ENCODE results near the gene KCTD20.

The KCTD20 gene

DNA sequence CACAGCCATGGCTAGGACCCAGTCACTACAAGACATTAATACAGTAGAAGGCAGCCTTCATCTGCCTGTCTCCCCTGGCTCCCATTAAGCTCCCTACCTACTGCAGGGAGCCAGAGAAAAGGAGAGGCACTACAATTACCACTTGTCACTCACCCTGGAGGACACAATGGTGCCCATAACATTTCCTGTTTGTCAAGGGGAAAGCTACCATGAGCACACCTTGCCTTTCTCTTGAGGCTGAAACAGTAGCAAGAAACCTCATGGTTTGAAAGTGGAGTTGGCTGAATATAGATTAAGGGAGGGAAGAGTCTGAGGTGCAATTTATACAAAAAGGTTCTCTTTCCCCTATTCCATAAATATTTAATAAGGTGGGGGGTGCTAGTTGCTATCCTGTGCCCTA lies 76.6 kb downstream of the KCTD20 start:
- DNase-seq (ENCODE audit: insufficient read length, low spot score) (no peak), FAIRE-seq (no peak)
- no peak for TF ChIP-seq POLR2A (IDR thresholded peaks at IDR 0.05; ENCODE audit: low read depth, low read length)

DNA sequence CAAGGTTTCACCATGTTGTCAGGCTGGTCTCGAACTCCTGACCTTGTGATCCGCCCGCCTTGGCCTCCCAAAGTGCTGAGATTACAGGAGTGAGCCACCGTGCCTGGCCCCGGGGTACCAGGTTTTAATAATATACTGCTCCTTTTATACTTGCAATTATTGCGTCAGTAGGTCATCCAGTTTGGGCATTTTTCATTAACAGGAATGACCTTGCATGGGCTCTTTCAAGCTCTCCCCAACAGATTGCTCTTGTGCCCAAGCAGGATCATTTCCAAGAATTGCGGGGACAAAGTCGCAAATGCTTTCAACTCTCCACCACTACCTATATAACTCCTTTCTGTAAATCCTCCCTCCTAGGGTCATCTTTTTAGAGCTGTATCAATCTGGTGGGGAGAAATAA lies 80.7 kb downstream of the KCTD20 start:
- FAIRE-seq: no peak
- TF ChIP-seq POLR2A (IDR thresholded peaks at IDR 0.05; ENCODE audit: low read depth, low read length): no peak
- DNase-seq (ENCODE audit: insufficient read length, low spot score): no peak

DNA sequence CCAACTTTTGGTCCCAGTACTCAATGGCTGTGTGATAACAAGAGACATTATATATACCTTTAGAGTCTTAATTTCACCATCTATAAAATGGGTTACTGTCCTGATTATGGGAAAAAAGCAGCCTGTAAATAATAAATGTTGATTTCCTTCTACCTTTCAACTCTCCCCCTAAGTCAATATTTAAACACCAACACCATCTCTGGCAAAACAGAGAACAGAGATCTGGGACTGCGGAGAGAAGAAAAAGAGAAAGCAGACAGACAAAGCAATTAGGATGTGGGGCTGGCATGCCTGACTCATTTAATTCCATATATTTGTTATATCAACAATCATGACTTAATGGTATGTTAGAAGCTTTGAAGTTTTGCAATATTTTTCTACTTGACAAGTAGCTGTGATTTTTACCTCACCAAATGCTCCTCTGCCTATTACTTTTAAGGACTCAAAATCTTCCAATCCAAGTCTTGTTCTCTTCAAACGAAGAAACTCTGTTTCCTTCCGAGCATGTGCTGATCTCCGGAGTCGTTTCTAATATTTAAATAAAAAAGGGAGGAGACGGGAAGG lies 81.2 kb downstream of the KCTD20 start:
- no peak for TF ChIP-seq POLR2A (IDR thresholded peaks at IDR 0.05; ENCODE audit: low read depth, low read length)
- no peak for DNase-seq (ENCODE audit: insufficient read length, low spot score)
- no peak for FAIRE-seq

DNA sequence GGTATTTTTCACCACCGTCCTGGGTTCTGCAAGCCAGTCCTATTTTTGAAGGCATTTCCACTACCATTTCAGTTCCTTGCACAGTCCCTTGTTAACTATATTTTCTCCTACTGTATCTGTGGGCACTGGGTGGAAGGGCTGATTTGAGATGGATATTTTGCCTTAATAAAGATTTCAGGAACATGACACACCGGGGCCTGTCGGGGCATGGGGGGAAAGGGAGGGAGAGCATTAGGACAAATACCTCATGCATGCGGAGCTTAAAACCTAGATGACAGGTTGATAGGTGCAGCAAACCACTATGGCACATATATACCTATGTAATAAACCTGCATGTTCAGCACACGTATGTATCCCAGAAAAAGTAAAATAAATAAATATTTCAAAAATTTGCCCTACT lies 82.1 kb downstream of the KCTD20 start:
- no peak for DNase-seq (ENCODE audit: insufficient read length, low spot score)
- FAIRE-seq: no peak
- no peak for TF ChIP-seq POLR2A (IDR thresholded peaks at IDR 0.05; ENCODE audit: low read depth, low read length)

DNA sequence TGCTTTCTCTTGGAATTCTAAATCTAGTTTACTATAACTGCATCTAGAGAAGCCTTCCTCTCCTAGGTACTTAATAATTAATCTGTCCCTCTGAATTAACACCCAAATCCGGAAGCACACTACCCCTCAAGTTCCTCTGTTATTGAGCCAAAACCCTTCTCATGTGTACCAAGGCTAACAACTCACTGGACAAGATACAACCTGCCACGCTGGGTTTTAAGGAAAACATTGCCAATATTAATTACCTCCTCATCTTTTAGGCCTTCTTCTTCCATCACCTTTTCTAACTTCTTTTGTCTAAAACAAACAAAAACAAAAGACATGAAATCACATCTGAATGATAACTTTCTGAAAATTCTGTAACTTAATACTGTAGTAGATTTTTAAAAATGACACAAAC lies 82.5 kb downstream of the KCTD20 start:
- DNase-seq (ENCODE audit: insufficient read length, low spot score) (no peak), FAIRE-seq (no peak)
- no peak for TF ChIP-seq POLR2A (IDR thresholded peaks at IDR 0.05; ENCODE audit: low read depth, low read length)

DNA sequence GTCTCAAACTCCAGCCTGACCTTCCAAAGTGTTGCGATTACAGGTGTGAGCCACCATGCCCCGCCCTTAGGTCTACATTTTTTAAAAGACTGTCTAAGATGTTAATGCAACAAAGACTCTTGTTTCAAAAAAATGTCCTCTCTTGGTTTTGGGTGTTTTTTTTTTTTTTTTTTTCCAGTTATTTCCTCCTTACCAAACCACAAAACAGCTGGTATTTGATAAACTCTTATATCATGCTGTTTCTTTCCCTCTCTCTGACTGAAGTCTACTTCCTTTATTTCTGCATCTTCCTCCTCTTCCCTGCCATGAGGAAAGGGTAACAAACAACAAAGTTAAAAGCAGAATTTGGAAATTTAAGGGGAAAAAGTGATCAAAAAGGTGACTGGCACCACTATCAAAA lies 83.3 kb downstream of the KCTD20 start:
- no peak for FAIRE-seq
- no peak for TF ChIP-seq POLR2A (IDR thresholded peaks at IDR 0.05; ENCODE audit: low read depth, low read length)
- no peak for DNase-seq (ENCODE audit: insufficient read length, low spot score)

DNA sequence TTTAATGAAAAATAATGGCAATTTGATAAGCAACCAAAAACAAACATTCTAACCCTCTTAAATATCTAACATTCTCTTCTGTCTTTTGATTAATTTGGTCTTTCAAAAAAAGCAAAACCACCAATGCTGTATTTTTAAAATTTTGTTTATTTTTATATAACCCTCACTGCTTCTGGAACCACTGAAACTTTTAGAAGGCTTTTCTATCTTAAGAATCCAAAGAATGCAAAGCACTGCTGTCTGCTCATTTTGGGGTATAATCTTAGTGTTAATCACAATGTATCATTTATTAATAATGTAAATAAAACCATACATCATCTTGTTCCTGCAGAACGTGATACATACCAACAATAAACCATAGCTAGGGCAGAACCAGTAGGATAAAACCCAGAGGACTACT lies 90.5 kb downstream of the KCTD20 start:
- no peak for TF ChIP-seq POLR2A (IDR thresholded peaks at IDR 0.05; ENCODE audit: low read depth, low read length)
- no peak for FAIRE-seq
- DNase-seq (ENCODE audit: insufficient read length, low spot score): no peak

DNA sequence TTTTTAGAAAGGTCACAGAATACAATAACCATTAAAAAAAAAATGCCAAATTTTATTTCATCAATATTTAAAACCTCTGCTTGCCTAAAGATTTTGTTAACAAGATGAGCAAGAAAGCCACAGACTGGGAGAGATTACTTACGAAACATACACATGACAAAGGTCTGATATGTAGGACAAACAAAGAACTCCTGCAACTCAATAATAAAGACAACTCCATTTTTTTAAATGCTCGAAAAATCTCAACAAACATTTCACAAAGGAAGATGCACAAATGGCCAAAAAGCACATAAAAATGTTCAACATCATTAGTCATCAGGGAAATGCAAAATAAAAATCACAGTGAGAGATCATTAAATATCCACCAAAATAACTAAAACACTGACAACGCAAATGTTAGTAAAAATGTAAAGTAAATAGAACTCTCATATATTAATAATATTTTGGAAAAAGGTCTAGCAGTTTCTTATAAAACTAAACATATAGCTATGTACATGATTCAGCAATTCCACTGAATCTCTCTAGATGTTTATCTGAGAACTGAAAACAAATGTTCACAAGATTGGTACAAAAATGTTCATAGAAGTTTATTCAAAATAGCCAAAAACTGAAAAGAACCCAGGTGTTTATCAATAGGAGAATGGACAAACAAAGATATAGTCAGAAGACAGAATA lies 94.2 kb downstream of the KCTD20 start:
- no peak for FAIRE-seq
- DNase-seq (ENCODE audit: insufficient read length, low spot score): no peak
- no peak for TF ChIP-seq POLR2A (IDR thresholded peaks at IDR 0.05; ENCODE audit: low read depth, low read length)

DNA sequence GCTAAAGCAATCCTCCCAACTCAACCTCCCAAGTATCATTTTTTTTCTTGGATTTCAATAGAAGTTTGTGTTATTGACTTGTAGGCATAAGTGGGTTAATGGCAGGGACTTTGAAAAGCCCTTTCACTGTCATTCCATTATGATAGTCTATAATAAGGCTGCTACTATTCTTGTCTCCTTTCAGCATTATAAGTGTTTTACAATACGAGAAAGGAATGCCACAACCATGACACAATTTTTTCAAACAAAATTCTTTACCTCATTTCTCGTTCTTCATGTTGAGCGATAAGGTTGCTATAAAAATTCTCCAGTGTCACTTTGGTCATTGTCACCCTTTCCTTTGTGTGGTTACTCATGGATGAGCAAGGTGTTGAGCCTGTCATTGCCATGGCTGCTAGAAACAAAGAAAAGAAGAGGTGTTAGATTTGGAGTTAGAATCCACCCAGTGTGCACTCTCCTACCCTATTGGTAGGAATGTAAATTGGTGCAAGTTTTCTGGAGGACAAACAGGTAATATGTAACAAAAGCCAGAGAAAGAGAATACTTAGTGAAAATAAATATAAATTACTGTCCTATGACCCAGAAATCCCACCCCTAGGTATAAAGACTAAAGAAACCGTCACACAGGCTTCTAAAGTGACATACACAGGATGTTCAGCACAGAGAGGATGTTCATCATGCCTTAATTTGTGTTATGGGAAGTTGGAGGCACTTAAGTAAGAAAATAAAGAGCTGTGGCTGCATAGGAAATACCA lies 97.2 kb downstream of the KCTD20 start:
- no peak for FAIRE-seq
- TF ChIP-seq POLR2A (IDR thresholded peaks at IDR 0.05; ENCODE audit: low read depth, low read length): no peak

More for the DNA sequence above, 97.2 kb downstream of the KCTD20 start:
- no peak for DNase-seq (ENCODE audit: insufficient read length, low spot score)

Data from H54 (cell line).